MM.1S (cell line): Measurements from ENCODE around the gene POLR3B.

Experiments used
- CTCF ChIP-seq: fragments of 300-600 bp; sonication (generic); IDR thresholded peaks from 2 replicates; pipeline ENCODE4 v1.5.1; 2016; ENCODE audit warnings: antibody characterized with exemption, low read length, mixed read lengths
- EZH2 ChIP-seq: fragments of 300-600 bp; sonication (generic); optimal IDR thresholded peaks from 2 replicates; pipeline ENCODE3; 2017; ENCODE audit warnings: low read depth, mild to moderate bottlenecking, antibody characterized with exemption, low read length, mixed read lengths
- EZH2phosphoT487 ChIP-seq: fragments of 300-600 bp; sonication (generic); IDR thresholded peaks from 2 replicates; pipeline ENCODE4 v1.6.1; 2018; ENCODE audit warnings: antibody characterized with exemption, low read length

- TF ChIP-seq CTCF (no peak), EZH2 (no peak), EZH2phosphoT487 (no peak)
These were observed 9.1 kb upstream of the POLR3B start for GRCh38 chr12:106348411-106348810.
